GM19395 (cell line): ENCODE measurements around the gene TMEM132D.

Experiments used
- ATAC-seq: cut with Tn5 transposase; IDR thresholded peaks from one replicate; pipeline ENCODE4 v1.9.1; 2021; ENCODE audit warnings: mild to moderate bottlenecking, moderate library complexity; ENCODE audit not compliant: unreplicated experiment

The TMEM132D gene

GRCh38 chr12:129750421-129750820 lies 153.4 kb downstream of the TMEM132D start:
- ATAC-seq: no peak

GRCh38 chr12:129746318-129746717 lies 157.5 kb downstream of the TMEM132D start:
- no peak for ATAC-seq

GRCh38 chr12:129729170-129729569 lies 174.7 kb downstream of the TMEM132D start:
- ATAC-seq: no peak

GRCh38 chr12:129727100-129727499 lies 176.7 kb downstream of the TMEM132D start:
- ATAC-seq: no peak

GRCh38 chr12:129723260-129723659 lies 180.6 kb downstream of the TMEM132D start:
- ATAC-seq: no peak

GRCh38 chr12:129720618-129721017 lies 183.2 kb downstream of the TMEM132D start:
- no peak for ATAC-seq

GRCh38 chr12:129719416-129719815 lies 184.4 kb downstream of the TMEM132D start:
- ATAC-seq: no peak

- no peak for ATAC-seq
Measured at GRCh38 chr12:129717438-129717837, 186.4 kb downstream of the TMEM132D start.

GRCh38 chr12:129716825-129717224 lies 187.0 kb downstream of the TMEM132D start:
- ATAC-seq: no peak

GRCh38 chr12:129706716-129707115 lies 197.1 kb downstream of the TMEM132D start:
- no peak for ATAC-seq

GRCh38 chr12:129704232-129704830 lies 199.5 kb downstream of the TMEM132D start:
- ATAC-seq: no peak

GRCh38 chr12:129701631-129702101 lies 202.2 kb downstream of the TMEM132D start:
- ATAC-seq: no peak

GRCh38 chr12:129700036-129700435 lies 203.8 kb downstream of the TMEM132D start:
- ATAC-seq: no peak

- no peak for ATAC-seq
Measured at GRCh38 chr12:129696926-129697325, 206.9 kb downstream of the TMEM132D start.

- ATAC-seq: no peak
Measured at GRCh38 chr12:129696405-129696804, 207.4 kb downstream of the TMEM132D start.

GRCh38 chr12:129693731-129694130 lies 210.1 kb downstream of the TMEM132D start:
- ATAC-seq: no peak

- no peak for ATAC-seq
Measured at GRCh38 chr12:129687731-129688130, 216.1 kb downstream of the TMEM132D start.

- no peak for ATAC-seq
Measured at GRCh38 chr12:129681830-129682229, 222.0 kb downstream of the TMEM132D start.

- no peak for ATAC-seq
Measured at GRCh38 chr12:129681151-129681550, 222.7 kb downstream of the TMEM132D start.

- no peak for ATAC-seq
Measured at GRCh38 chr12:129676411-129676810, 227.4 kb downstream of the TMEM132D start.

- ATAC-seq: no peak
Measured at GRCh38 chr12:129675947-129676346, 227.9 kb downstream of the TMEM132D start.

GRCh38 chr12:129675496-129675895 lies 228.3 kb downstream of the TMEM132D start:
- ATAC-seq: no peak

- ATAC-seq: no peak
Measured at GRCh38 chr12:129673806-129674205, 230.0 kb downstream of the TMEM132D start.
